ELF-1 (cell line): ENCODE measurements around the gene RPL5.

Experiments
- DNase-seq: peaks from one replicate; pipeline ENCODE4 v3.0.0-alpha.2; 2016; ENCODE audit warnings: low read depth, low spot score

RPL5 gene

GRCh38 chr1:92820024-92820423 is 11.8 kb upstream of the RPL5 start:
- peak; percentile 57 for DNase-seq

GRCh38 chr1:92820551-92820950 is 11.3 kb upstream of the RPL5 start:
- DNase-seq: no peak

DNA sequence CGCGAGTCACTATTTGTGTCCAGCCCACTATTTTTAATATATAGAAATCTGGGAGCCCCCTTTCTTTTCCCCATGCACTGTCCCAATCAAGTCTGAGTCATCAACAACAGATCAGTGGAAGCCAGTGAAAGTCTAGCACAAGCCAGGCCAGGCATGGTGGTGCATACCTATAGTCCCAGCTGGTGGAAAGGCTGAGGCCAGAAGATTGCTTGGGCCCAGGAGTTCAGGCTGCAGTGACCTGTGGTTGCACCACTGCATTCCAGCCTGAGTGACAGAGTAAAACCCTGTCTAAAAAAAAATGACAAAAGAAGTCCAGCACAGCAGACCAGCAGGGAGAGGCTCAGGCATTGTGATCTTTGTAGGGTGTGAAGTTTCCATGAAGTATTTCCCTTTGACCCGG is 9.0 kb upstream of the RPL5 start:
- peak; percentile 77 for DNase-seq

DNA sequence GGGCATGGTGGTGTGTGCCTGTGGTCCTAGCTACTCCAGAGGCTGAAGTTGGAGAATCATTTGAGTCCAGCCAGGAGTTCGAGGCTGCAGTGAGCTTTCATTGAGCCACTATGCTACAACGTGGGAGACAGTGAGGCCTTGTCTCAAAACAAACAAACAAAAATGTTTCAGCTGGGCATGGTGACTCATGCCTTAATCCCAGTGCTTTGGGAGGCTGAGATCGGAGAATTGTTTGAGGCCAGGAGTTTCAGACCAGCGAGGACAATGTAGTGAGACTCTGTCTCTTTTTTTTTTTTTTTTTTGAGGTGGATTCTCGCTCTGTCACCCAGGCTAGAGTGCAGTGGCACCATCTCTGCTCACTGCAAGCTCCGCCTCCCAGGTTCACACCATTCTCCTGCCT is 5.0 kb upstream of the RPL5 start:
- no peak for DNase-seq

DNA sequence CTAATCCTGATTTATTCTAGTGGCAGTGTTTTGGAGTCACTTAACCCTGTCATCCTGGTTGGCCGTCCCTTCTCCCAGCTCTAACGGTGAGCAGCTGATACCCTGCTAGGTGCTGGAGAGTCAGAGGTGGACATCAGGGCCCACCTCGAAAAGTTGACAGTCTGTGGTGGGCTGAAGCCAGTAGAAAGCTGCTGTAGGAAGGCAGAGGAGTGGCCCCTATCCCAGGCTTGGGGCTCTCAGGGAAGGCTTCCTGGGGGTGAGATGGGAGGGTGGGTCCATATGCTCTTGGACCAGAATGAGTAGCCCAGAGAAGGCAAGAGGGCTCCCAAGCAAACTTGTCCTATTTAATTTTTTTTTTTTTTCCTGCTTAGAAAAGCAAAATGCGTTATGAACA is 475 bp upstream of the RPL5 start:
- DNase-seq: no peak

DNA sequence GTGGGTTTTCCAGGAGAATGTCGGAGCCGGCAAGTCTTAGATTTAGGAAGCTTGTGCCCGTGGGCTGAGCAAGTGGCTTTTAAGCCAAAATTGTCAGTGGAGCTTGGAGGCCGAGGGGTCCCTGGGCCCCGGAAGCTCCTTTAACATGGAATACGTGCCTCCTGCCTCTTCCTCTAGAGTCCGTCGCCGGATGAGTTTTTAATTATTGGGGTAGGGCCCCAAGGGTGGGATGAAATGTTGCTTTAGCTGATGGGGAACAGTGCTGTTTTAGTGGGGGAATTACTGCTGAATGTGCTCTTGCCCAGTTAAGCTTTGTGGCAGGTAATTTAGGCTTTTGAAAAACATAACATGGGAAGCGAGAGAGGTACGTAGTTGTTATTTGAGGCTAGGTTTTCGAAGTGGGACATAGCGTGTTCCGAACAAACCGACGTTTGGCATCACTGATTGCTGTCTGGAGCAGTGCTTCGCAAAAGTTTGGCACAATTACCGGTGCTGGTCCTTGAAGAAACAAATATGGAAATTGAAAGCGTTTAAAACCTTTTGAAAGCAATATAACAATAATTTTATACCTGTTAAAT is 786 bp downstream of the RPL5 start:
- no peak for DNase-seq

GRCh38 chr1:92833840-92834239 is 2.0 kb downstream of the RPL5 start:
- DNase-seq: no peak

DNA sequence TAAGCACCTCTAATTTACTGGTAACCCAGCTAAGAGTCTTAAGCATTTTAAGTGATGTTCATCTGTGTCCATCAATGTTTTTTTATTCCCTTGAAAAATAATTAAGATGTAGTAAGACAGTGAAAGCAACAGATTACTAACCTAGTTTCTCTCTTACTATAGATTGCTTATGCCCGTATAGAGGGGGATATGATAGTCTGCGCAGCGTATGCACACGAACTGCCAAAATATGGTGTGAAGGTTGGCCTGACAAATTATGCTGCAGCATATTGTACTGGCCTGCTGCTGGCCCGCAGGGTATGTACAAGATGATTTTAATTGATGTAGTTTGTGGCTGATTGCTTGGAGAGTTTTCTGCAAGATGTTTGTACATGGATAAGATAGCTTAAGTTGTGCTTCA is 2.8 kb downstream of the RPL5 start:
- no peak for DNase-seq

DNA sequence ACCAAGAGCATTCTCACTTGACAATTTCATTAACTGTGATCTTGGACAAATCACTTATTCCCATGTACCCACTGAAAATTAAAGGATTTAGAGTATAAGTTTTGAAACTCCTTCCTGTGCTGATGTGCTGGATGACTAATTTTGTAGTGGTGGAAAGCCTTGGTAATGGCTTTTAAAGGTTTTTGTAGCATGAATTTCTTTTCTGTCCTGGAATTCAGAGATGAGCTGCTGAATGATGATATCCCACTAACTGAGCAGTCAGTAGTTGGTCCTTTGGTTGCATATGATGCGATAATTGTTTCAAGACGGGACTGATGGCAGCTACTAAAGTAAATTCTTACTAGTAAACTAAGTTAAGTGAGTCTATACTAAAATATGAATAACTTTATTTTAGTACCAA is 5.2 kb downstream of the RPL5 start:
- DNase-seq: no peak

GRCh38 chr1:92838519-92838918 is 6.7 kb downstream of the RPL5 start:
- DNase-seq: no peak

- no peak for DNase-seq
Measured at GRCh38 chr1:92839442-92839841, 7.6 kb downstream of the RPL5 start.

GRCh38 chr1:92840600-92840999 is 8.8 kb downstream of the RPL5 start:
- DNase-seq: no peak

DNA sequence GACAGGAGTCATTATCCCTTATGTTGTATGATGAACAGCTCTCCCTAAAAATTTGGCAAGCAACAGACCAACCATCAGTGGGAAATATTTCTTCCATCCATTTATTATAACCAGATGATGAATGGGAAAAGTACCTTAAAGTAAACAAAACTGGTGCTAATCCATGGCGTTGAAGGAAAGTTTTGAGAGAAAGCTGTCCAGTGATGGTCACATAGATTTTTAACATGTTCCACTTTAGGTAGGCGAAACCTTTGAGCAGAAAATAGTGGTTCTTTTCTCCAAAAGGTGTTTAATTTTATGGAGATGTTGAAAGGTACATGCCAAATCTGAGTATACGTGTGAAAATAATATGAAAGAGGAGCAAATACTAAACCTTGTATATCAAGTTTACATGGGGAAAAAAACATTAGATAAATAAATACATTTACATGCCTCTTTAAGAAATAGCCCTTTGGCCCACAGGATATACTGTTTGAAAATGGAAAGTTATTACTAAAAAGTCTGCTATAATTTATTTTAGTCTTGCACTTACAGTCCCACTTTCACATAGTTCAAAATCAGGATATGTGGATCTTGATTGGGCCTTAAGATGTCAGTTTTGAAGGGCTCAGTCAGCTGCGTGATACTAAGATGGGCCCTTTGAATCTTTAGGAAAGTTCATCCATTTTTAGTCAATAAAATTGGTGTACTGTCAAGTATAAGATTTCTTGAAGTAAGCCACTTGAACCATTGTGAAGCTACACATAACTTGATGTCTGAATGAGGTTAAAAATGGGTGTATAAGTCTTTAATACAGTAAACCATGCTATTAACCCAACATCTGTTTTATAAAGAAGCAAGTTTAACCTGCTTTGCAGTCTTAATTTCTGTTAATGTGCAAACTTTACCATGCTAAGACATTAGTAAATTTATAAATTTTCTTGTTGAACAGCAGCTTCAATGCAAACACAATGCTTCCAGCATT is 10.5 kb downstream of the RPL5 start:
- DNase-seq: no peak

- DNase-seq: no peak
Measured at GRCh38 chr1:92843046-92843423, 11.2 kb downstream of the RPL5 start.

- no peak for DNase-seq
Measured at GRCh38 chr1:92843429-92844352, 11.9 kb downstream of the RPL5 start.

DNA sequence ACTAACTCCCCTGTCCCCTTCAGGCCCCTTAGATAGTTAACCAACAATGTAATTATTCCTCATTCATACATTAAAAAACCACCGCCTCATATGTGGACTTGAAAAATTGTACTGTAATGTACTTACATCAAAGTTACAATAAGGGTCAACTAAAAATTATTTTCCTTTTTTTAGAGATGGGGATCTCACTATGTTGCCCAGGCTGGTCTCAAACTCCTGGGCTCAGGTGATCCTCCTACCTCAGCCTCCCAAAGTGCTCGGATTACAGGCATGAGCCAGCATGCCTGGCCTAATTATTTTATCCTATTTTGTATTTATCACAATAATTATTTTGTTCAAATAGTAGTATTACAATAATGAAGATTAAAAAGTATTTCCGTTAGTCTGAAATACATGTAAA is 12.6 kb downstream of the RPL5 start:
- DNase-seq: no peak

DNA sequence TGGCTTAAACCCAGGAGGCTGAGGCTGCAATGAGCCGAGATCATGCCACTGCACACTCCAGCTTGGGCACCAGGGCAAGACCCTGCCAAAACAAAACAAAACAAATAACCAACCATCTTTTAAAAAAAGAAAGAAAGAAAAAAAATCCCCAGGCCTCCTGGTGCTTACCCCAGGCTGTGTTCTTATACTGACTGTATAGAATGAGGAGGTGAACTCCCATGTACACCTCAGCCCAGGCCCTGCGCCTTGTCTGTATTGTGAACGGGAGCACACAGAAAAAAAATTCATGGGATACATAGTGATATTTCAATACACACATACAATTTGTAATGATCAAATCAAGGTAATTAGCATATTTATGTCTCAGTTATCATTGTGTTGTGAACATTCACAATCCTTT is 14.1 kb downstream of the RPL5 start:
- DNase-seq: no peak

GRCh38 chr1:92848201-92848600 is 16.4 kb downstream of the RPL5 start:
- DNase-seq: no peak

DNA sequence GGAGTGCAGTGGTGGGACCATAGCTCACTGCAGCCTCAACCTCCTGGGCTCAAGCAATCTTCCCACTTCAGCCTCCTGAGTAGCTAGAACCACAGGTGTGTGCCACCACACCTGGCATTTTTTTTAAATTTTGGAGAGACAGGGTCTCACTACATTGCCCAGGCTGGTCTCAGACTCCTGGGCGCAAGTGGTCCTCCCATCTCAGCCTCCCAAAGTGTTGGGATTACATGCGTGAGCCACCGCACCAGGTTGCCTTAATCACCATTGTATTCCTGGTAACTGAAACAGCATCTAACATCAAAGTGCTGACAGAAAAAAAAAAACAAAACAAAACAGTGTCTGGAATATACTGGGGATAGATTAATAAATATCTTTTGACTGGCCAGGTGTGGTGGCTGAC is 18.2 kb downstream of the RPL5 start:
- no peak for DNase-seq

GRCh38 chr1:92851729-92852128 is 19.9 kb downstream of the RPL5 start:
- DNase-seq: no peak

- no peak for DNase-seq
Measured at GRCh38 chr1:92853299-92853698, 21.5 kb downstream of the RPL5 start.

DNA sequence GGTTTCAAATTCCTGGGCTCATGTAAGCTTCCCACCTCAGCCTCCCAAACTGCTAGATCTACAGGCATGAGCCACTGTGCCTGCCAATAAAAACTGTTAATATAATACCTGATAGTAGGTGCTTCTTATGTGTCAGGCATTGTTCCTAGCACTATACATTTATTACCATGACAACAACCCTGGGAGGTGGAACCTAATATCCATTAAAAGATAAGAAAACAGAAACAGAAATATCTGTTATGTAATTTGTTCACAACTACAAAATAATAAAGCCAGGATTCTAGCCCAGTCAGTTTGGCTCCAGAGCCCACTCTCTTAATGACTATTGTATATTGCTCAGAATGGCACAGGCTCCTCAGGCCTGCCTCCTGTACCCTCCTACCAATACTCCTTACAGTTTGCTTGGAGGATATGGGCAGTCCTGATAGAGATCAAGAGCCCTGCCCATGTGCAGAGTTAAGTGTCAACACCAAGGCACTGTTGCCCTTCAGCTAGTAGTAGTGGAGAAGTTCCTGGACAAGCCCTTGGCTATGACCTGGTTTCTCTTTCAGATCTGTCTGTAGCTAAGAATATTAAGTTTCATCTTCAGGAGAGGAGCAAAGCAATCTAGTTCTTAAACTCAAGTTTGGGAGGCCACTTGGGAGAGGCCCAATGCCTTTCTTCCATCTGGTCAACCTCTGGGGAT is 22.4 kb downstream of the RPL5 start:
- DNase-seq: no peak
